B cell (primary cell): Measurements from ENCODE around the gene CACTIN. TPM values are rescaled to one million over a fixed set of nuclear protein-coding genes. Genes with fewer than 3 reads are reported as not detected.

Experiments
- ATAC-seq: fragments of 200-7000 bp; cut with Tn5 transposase; one replicate; pipeline ENCODE4 v1.10.0; 2021; ENCODE audit warnings: low read depth, mild to moderate bottlenecking, moderate number of reproducible peaks, moderate library complexity
- CTCF ChIA-PET: fragments of 350-600 bp; sonication (Branson Sonifier 250); formaldehyde crosslinking; loops from one replicate; lab custom pipeline; 2021; ENCODE audit warnings: antibody characterized with exemption, inconsistent platforms; lab: Charles Lee
- POLR2A ChIA-PET: fragments of 350-600 bp; sonication (Branson Sonifier 250); formaldehyde crosslinking; loops from one replicate; lab custom pipeline; 2021; ENCODE audit warnings: antibody characterized with exemption; lab: Charles Lee
- DNase-seq: peaks from one replicate; pipeline ENCODE4 v3.0.0; 2013
- H2AFZ ChIP-seq: 2 replicates; pipeline ENCODE4 v1.6.1; 2012; ENCODE audit warnings: mild to moderate bottlenecking, low read depth, low read length; ENCODE audit not compliant: insufficient read depth, poor library complexity, severe bottlenecking
- H3K27ac ChIP-seq, 2 donors: 1 replicate in 1 of 2; 2 replicates in 1 of 2; pipeline ENCODE4 v1.5.1; 2012 to 2013; ENCODE audit warnings: low read length in 2 of 2, mild to moderate bottlenecking in 2 of 2, moderate library complexity in 1 of 2
- H3K27me3 ChIP-seq, 4 experiments: fragments of 200-600 bp in 1 of 4; sonication (generic) in 1 of 4; replicated peaks in 1 of 4; 1 replicate in 2 of 4; 2 replicates in 2 of 4; pipeline versions ENCODE4 v1.6.1 to v1.7.0; 2013 to 2016; ENCODE audit warnings: low read length in 3 of 4, mild to moderate bottlenecking in 2 of 4, mixed read lengths in 1 of 4, moderate library complexity in 1 of 4; ENCODE audit not compliant: insufficient read depth in 4 of 4, control insufficient read depth in 3 of 4; ENCODE audit errors: control extremely low read depth in 1 of 4
- H3K36me3 ChIP-seq, 2 experiments: replicated peaks in 1 of 2; 1 replicate in 1 of 2; 2 replicates in 1 of 2; pipeline versions ENCODE4 v1.6.1 to v1.7.1; 2013; ENCODE audit warnings: low read length in 1 of 2; ENCODE audit not compliant: insufficient read depth in 2 of 2, control insufficient read depth in 1 of 2; ENCODE audit errors: control extremely low read depth in 1 of 2, extremely low read depth in 1 of 2
- H3K4me1 ChIP-seq, 2 donors: fragments of 200-600 bp in 1 of 2; sonication (generic) in 1 of 2; 1 replicate in 1 of 2; 2 replicates in 1 of 2; pipeline versions ENCODE4 v1.5.1 to v1.6.1; 2013 to 2017; ENCODE audit warnings: low read length in 2 of 2; ENCODE audit not compliant: control insufficient read depth in 2 of 2, insufficient read depth in 2 of 2
- H3K4me2 ChIP-seq: replicated peaks from 2 replicates; pipeline ENCODE3; 2012; ENCODE audit warnings: mild to moderate bottlenecking, low read depth, low read length; ENCODE audit not compliant: poor library complexity, severe bottlenecking
- H3K4me3 ChIP-seq, 5 experiments: fragments of 200-600 bp in 1 of 5; sonication (generic) in 1 of 5; 1 replicate in 3 of 5; 2 replicates in 2 of 5; pipeline versions ENCODE4 v1.5.1 to v1.7.0; 2011 to 2016; ENCODE audit warnings: low read length in 4 of 5, mild to moderate bottlenecking in 4 of 5, low read depth in 2 of 5, control low read depth in 1 of 5, moderate library complexity in 1 of 5; ENCODE audit not compliant: insufficient read depth in 1 of 5; ENCODE audit errors: control extremely low read depth in 1 of 5, extremely low read depth in 1 of 5
- H3K79me2 ChIP-seq: fragments of 200-600 bp; sonication (generic); one replicate; pipeline ENCODE4 v1.6.0; 2016; ENCODE audit warnings: low read length; ENCODE audit not compliant: control insufficient read depth, insufficient read depth
- H3K9ac ChIP-seq: fragments of 200-600 bp; sonication (generic); 2 replicates; pipeline ENCODE4 v1.6.1; 2017; ENCODE audit warnings: mild to moderate bottlenecking, low read length, moderate library complexity
- H3K9me3 ChIP-seq, 3 donors: one replicate each; pipeline versions ENCODE4 v1.6.1 to v1.7.1; 2013; ENCODE audit warnings: low read length in 2 of 3; ENCODE audit not compliant: control insufficient read depth in 2 of 3, insufficient read depth in 1 of 3; ENCODE audit errors: control extremely low read depth in 1 of 3
- H4K20me1 ChIP-seq: 2 replicates; pipeline ENCODE4 v1.6.0; 2012; ENCODE audit warnings: mild to moderate bottlenecking, low read length; ENCODE audit not compliant: insufficient read depth, control insufficient read depth, poor library complexity, severe bottlenecking
- H3K27ac Mint-ChIP-seq: one replicate; pipeline ENCODE4 v1.8.0; 2021; ENCODE audit warnings: mixed read lengths
- H3K27me3 Mint-ChIP-seq: one replicate; pipeline ENCODE4 v1.8.0; 2021; ENCODE audit warnings: mixed read lengths
- H3K4me1 Mint-ChIP-seq: one replicate; pipeline ENCODE4 v1.8.0; 2021; ENCODE audit warnings: mixed read lengths
- H3K4me3 Mint-ChIP-seq: one replicate; pipeline ENCODE4 v1.8.0; 2021; ENCODE audit warnings: mixed read lengths
- H3K9me3 Mint-ChIP-seq: one replicate; pipeline ENCODE4 v1.8.0; 2022; ENCODE audit warnings: mixed read lengths; ENCODE audit not compliant: insufficient read depth
- CTCF ChIP-seq: fragments of 200-600 bp; IDR thresholded peaks from one replicate; pipeline ENCODE4 v1.8.0; 2022; ENCODE audit warnings: antibody characterized with exemption, mild to moderate bottlenecking
- EZH2 ChIP-seq: IDR thresholded peaks from 2 replicates; pipeline ENCODE4 v1.6.1; 2012; ENCODE audit warnings: borderline replicate concordance, low read depth, mild to moderate bottlenecking, moderate library complexity, low read length; ENCODE audit not compliant: insufficient read depth, poor library complexity, severe bottlenecking
- WGBS: methylation state at CpG from one replicate; pipeline ENCODE4 v1.1.5; 2013; ENCODE audit warnings: missing lambda C conversion rate; ENCODE audit not compliant: insufficient coverage; 5-methylcytosine and 5-hydroxymethylcytosine counted together
- intact Hi-C: fragments of 100-400 bp; cut with micrococcal nuclease; formaldehyde crosslinking; loops from one replicate; pipeline ENCODE4 v1.10.0; 2022
- polyA plus RNA-seq: library from polyadenylated mRNA; depleted of rRNA; stranded (reverse); fragments of >200 nt; gene quantifications from 2 replicates; pipeline ENCODE4 v1.2.3, GENCODE V29; 2012
- total RNA-seq, 2 donors: library from RNA; stranded (reverse); fragments of 120-200 nt in 1 of 2; gene quantifications; 1 replicate in 1 of 2; 2 replicates in 1 of 2; pipeline versions ENCODE4 v1.2.3 to v1.2.4, GENCODE V29; 2013 to 2022

The CACTIN gene
- total and polyA plus RNA-seq, 2 donors (not counting 1 experiment from before 2014, with no cell fraction given): 40.6 to 41.8 TPM

GRCh38 chr19:3606174-3606689 lies 20.4 kb downstream of the CACTIN start:
- intact Hi-C loops: loop anchor here (5.0 kb wide), 1 partner anchor 49 kb away; the partner anchor contains the start of gene MFSD12
- no peak overlapping the region for H3K4me3 Mint-ChIP-seq

More at GRCh38 chr19:3606174-3606689, 20.4 kb downstream of the CACTIN start:
- H3K27me3 Mint-ChIP-seq: no peaks in the 10 kb centered on the region
- peak overlapping the region; percentile 97 for H3K4me2 ChIP-seq
- H2AFZ ChIP-seq: peak overlapping the region; percentile 84
- peak overlapping the region; percentile 49 to 71 (median 65) for H3K4me3 ChIP-seq
- H3K36me3 ChIP-seq: peaks cover 0 to 6% of the 10 kb centered on the region in 2 experiments
- H3K9me3 ChIP-seq: peaks cover 0 to 25% (median 0%) of the 10 kb centered on the region in 3 donors
- ATAC-seq (peak; percentile 34), DNase-seq (peak; percentile 47)
- ChIA-PET CTCF (interaction anchor here (0.6 kb wide), 1 partner anchor 96 kb away, joined by 4 read pairs; no protein-coding TSS in a partner anchor), POLR2A (no interaction called here)
- WGBS: under 1% methylated on average over 34 of the region's 35 CpGs
- H3K9me3 Mint-ChIP-seq: no peaks in the 10 kb centered on the region
- peak overlapping the region; percentile 74 for H3K9ac ChIP-seq
- H3K79me2 ChIP-seq: peaks cover 7% of the 10 kb centered on the region
- TF ChIP-seq EZH2: no peak
- TF ChIP-seq CTCF: no peak
- peaks cover 0 to 4% (median 0%) of the 10 kb centered on the region in 4 experiments for H3K27me3 ChIP-seq
- peaks cover 36 to 49% of the 10 kb centered on the region in 2 donors for H3K4me1 ChIP-seq
- H3K27ac Mint-ChIP-seq: no peak overlapping the region
- H3K4me1 Mint-ChIP-seq: peaks cover 21% of the 10 kb centered on the region
- no peaks in the 10 kb centered on the region for H4K20me1 ChIP-seq
- peak overlapping the region in 1 of 2 donors; percentile 55 for H3K27ac ChIP-seq
